Stimulated activated CD4-positive, alpha-beta T cell treated with anti-CD3 and anti-CD28 coated beads, Interleukin-15, amount 100 ng/mL, for 24 hours (primary cell): ENCODE measurements around the gene NUBP2.

Experiments
- DNase-seq: peaks from one replicate; pipeline ENCODE4 v3.0.0-alpha.2; 2020

NUBP2 gene

GRCh38 chr16:1812732-1813163 is 30.0 kb downstream of the NUBP2 start:
- peak; percentile 77 for DNase-seq

GRCh38 chr16:1815461-1815860 is 32.7 kb downstream of the NUBP2 start:
- no peak for DNase-seq

- no peak for DNase-seq
Observed at GRCh38 chr16:1816396-1817275, 33.9 kb downstream of the NUBP2 start.

GRCh38 chr16:1817276-1817589 is 34.5 kb downstream of the NUBP2 start:
- DNase-seq = no peak

- DNase-seq = no peak
Observed at GRCh38 chr16:1817716-1818115, 35.0 kb downstream of the NUBP2 start.

- DNase-seq = no peak
Observed at GRCh38 chr16:1818204-1818872, 35.6 kb downstream of the NUBP2 start.

GRCh38 chr16:1818873-1819525 is 36.2 kb downstream of the NUBP2 start:
- no peak for DNase-seq

GRCh38 chr16:1819611-1820010 is 36.9 kb downstream of the NUBP2 start:
- DNase-seq = no peak

GRCh38 chr16:1820096-1820945 is 37.6 kb downstream of the NUBP2 start:
- no peak for DNase-seq

- no peak for DNase-seq
Observed at GRCh38 chr16:1820946-1821290, 38.2 kb downstream of the NUBP2 start.

- no peak for DNase-seq
Observed at GRCh38 chr16:1821861-1822611, 39.3 kb downstream of the NUBP2 start.

- DNase-seq = no peak
Observed at GRCh38 chr16:1822801-1823200, 40.0 kb downstream of the NUBP2 start.

GRCh38 chr16:1823821-1824220 is 41.1 kb downstream of the NUBP2 start:
- DNase-seq = peak; percentile 24

GRCh38 chr16:1825381-1825863 is 42.7 kb downstream of the NUBP2 start:
- DNase-seq = no peak

- DNase-seq = peak; percentile 81
Observed at GRCh38 chr16:1825864-1826690, 43.3 kb downstream of the NUBP2 start.

- peak; percentile 92 for DNase-seq
Observed at GRCh38 chr16:1826691-1827573, 44.2 kb downstream of the NUBP2 start, which contains the start of the genes FAHD1 and HAGH. FAHD1 (plus strand) TSS chr16:1827206; CDS start chr16:1827239, 33 bp downstream. HAGH (minus strand) TSS chr16:1826825; CDS start chr16:1826787, 38 bp downstream.

GRCh38 chr16:1828645-1829410 is 46.1 kb downstream of the NUBP2 start:
- DNase-seq = no peak

GRCh38 chr16:1830213-1830612 is 47.5 kb downstream of the NUBP2 start:
- no peak for DNase-seq
